ENCODE results near the gene SBF2. TPM values are rescaled to one million over a fixed set of nuclear protein-coding genes. Genes with fewer than 3 reads are reported as not detected.
"Not testable (repeated sequence)": the region's sequence is repeated elsewhere in the genome, so short reads cannot be mapped to it uniquely, and the experiment has no call there.

Gene SBF2
- polyA plus RNA-seq, 3 donors: 47.2 to 63.1 (median 53.7) TPM

DNA sequence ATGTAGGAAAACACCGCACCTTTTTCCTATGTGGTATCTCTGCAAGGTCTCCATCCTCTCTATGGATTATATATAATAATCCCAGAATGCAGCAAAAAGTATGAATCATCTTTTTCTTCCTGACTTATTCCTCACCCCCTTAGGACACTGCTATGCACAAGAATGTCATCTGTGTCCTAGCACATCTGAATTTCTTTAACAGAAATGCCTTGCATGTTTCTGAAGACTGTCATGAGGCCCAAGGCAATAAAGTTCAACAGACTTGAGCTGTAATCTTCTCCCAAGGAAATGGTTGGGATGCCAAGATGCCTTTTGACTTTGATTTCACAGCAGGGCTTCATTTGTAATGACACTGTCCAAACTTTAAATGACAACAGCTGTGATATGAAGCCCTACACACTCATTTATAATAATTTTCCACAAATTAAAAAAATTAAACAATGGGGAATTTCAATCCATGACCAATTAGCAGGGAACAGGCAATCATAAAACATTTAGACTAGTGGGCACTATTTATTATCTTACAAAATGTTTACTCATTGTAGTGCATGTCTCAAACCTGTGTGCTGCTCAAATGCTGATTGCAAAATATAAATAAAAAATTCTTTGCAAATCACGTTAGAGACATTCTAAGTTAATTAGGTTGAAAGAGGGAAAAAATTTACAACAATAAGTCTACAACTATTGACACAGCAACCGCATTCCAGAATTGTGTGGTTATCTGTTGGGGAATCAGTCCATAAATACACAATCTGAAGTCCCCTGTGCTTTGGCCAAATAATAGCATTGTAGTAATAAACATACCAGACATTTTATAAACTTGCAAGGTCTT lies 387.8 kb downstream of the SBF2 start:
- DNase-seq: no peak

DNA sequence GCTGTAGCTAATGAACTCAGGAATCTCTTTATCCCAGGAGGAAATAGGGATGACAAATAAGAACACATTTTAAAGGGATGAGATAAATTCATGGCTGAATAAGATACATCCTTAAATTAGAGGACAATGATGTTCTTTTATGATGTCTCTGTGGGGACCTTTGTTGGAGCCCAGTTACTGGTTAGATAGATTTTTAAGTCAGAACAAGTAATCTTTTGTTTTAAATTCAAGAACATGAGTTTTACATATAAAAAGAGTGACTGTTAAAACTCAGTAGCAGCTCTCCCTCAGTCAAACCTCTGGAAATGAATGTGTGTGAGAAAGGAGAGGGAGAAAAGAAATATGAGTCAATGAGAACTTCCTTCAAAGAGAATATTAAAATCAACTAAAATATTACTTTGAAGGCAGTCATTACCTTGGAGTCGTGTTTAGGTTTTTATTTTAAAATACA lies 388.5 kb downstream of the SBF2 start:
- no peak for DNase-seq

DNA sequence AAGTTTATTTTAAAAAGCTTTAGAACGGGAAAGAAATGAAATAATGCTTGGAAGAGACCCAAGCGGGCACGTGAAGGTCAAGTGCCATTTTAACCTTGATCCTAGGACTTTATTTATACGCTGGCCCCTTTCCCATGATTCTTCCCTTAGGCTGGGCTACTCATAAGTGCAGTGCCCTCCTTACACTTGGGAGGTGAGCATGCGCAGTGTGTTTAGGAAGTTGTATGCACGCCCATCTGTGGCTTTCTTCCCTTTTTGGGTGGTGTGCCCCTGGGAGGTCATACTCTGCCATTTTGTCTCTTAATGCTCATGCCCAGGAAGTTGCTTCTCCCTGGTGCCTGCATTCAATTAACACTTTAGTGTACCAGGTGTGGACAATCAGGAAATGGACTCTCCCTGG lies 390.4 kb downstream of the SBF2 start:
- DNase-seq: no peak

DNA sequence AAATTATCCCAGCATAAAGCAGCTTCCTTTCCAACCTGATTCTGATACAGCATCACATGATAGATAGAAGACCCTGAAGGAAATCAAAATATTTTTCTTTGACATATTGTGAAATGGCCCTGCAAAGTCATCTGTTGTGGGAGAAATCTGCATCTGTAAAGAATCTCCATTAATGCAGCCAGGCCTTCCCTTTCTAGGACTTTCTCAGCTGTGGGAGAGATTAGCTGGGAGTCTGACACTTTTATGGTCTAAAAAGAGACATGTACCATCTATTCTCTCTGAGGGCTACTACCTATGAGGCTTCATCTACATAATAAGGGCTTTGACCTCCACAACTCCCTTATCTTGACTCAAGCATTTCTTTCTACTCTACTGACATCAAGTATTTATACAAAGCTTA lies 392.1 kb downstream of the SBF2 start:
- no peak for DNase-seq

DNA sequence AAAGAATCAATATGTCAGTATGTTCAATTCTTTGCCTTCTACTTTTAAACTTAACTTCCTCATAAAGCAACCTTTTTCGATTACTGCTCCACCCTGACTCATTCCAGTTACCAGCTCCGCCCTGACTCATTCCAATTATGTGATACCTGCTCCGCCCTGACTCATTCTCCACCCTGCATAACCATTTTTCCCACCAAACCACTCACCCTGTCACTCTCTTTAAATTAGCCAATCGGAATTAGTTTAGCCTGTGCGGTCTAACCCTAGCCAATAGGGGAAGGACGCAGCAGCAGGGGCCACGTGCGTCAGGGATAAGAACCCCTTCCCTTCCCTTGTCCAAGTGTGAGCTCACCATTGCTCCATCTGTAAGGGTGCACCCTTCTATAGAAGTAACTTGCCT lies 393.8 kb downstream of the SBF2 start:
- DNase-seq: not testable (repeated sequence)

DNA sequence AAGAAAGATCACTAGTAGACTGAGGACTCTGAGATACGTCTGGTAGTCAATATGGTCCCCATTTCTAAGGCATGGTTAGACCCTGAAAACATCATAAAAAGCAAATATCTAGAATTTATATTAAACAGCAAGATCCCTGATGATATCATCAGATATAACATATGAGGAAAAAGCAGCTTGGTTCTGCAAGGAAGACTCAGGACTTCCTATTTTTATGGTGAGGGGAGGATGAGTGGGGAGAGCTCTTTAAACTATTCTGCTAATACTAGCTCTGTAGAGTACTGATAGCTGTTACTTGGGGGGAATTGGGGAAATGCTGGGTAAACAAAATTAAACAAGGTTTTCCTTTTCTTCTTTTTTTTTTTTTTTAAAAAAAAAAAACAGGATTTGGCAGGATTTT lies 394.3 kb downstream of the SBF2 start:
- no peak for DNase-seq

DNA sequence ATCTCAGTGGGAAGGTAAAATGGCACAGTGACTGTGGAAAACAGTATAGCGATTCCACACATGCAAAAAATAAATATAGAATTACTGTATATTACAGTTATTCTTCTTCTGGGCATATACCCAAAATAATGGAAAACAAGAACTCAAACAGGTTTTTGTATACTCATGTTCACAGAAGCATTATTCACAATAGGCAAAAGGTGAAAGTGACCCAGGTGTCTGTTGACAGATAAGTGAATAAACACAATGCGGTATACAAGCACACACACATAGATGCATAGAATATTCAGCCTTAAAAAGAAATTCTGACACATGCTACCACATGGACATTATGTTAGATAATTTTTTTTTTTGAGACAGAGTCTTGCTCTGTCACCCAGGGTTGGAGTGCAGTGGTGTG lies 397.1 kb downstream of the SBF2 start:
- no peak for DNase-seq

DNA sequence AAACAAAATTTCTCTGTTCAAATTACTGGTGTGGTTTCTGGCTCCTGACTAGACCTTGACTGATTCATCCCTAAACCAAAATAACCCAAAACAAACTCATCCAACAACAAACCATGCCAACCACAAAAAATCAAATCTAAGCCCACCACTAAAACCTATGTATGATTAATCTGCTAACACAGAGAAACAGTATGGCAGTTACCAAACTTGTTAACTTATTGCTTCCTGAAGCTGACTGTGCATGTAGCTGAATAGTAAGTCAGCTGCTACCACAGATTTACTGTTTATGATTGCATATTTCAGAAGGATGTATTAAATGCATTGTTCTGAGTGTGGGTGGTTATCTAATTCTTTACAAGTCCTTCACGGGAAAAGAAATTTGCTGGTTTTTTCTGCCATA lies 399.0 kb downstream of the SBF2 start:
- DNase-seq: no peak

- DNase-seq: no peak
These were observed 400.5 kb downstream of the SBF2 start for GRCh38 chr11:9893474-9893873.

DNA sequence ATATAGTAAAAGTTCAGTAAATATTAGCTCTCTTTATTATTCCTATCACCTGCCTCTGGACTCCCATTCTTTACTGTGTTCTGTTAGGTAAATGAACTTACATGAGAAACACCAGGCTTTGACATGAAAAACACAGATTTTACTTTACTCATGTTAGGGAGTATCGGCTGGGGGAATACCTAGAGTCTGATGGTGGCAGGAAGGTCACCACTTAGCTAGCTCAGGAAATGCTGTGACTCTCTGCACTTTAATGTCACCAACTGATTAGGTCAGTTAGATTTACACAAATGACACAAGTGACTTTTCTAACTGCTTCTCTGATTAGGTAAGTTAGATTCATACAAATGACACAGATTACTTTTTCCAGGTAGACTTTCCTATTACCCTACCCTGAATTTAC lies 405.1 kb downstream of the SBF2 start:
- no peak for DNase-seq

GRCh38 chr11:9887472-9887871 lies 406.5 kb downstream of the SBF2 start:
- DNase-seq: no peak

DNA sequence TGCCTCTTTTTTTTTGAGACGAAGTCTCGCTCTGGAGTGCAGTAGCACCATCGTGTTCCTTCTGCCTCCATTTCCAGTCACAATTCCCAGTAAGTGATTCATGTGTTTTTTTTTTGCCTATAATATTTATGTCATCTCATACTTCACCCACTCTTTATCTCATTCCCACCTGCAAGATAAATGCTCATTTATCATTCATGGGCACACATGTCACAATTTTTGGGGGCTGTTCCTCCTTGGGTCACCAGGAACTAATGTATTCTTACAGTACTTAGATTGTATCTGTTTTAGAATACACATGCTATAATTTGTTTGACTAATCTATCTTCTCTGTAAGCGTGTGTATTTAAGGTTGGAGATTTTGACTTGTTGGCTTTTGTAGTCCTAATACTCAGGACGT lies 407.4 kb downstream of the SBF2 start:
- DNase-seq: no peak

GRCh38 chr11:9884601-9885000 lies 409.4 kb downstream of the SBF2 start:
- no peak for DNase-seq

- DNase-seq: no peak
These were observed 413.4 kb downstream of the SBF2 start for GRCh38 chr11:9880657-9881056.

- DNase-seq: no peak
These were observed 415.1 kb downstream of the SBF2 start for GRCh38 chr11:9878936-9879335.

DNA sequence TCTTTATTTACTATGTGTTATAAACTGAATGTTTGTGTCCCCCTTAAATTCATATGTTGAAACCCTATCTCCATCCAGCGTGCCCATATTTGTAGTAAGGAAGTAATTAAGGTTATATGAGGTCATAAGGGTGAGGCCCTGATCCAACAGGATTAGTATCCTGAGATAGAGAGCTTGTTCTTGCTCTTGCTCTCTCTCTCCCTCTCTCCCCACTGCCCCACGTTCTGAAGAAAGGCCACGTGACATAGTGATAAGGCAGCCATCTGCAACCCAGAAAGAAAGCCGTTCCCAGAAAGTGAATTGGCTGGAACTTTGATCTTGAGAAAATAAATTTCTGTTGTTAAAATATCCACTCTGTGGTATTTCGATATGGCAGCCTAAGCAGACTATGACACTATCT lies 417.7 kb downstream of the SBF2 start:
- no peak for DNase-seq

DNA sequence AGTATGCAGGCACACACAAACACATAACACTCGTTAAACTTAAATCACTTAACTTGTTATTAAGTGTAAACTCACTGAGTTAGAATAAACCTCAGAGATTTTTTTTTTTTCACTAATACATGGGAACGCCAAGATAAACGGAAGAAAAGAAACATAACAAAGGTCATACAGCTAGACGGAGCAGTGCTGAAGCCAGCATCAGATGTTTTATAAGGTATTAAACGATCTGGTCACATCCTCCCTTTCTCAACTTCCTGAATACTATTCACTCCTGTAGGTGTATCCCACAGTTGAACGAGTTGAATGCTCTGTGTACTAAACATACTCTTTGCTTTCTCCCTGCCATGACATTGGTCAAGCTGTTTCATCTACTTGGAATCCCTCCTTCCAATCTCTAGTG lies 418.2 kb downstream of the SBF2 start:
- no peak for DNase-seq

- peak; percentile 21 for DNase-seq
These were observed 418.6 kb downstream of the SBF2 start for GRCh38 chr11:9875399-9875798.

GRCh38 chr11:9874466-9874865 lies 419.6 kb downstream of the SBF2 start:
- no peak for DNase-seq

DNA sequence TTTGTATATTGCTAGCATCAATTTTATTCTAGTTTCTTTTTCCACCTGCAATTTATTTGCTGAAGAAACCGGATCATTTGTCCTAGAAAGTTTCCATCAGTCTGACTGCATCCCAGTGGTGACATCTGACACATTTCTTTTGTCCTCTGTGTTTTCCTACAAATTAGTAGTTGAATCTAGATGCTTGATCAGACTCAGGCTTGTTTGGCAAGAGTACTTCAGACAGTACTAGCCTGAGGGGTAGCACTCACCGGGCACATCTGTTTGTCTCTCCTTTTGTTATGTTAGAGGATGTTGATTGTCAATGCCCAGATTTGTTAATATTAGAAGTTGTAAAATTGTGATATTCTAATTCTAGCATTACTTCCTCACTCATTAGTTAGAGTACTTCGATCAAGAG lies 425.4 kb downstream of the SBF2 start:
- DNase-seq: no peak

DNA sequence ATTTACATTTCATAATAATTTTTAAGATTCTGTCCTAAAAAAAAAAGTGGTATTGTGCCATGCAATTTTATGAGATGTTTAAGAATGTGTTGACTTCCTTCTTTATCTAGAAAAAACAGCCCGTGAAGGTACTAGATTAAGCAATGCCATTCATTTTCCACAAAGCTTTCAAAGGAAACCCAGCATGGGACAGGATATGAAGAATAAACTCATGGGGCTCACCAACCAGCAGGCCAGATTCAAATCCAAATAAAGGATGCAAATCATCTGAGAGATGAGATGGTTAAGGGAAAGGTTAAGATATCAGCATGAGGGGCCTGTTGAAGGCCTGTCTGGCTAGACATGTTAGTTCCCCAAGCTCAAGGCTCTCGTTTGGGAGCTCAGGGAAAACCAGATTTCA lies 431.0 kb downstream of the SBF2 start:
- no peak for DNase-seq

GRCh38 chr11:9861860-9862725 lies 431.9 kb downstream of the SBF2 start:
- no peak for DNase-seq
